ENCODE results near the gene NEAT1.

The NEAT1 gene

DNA sequence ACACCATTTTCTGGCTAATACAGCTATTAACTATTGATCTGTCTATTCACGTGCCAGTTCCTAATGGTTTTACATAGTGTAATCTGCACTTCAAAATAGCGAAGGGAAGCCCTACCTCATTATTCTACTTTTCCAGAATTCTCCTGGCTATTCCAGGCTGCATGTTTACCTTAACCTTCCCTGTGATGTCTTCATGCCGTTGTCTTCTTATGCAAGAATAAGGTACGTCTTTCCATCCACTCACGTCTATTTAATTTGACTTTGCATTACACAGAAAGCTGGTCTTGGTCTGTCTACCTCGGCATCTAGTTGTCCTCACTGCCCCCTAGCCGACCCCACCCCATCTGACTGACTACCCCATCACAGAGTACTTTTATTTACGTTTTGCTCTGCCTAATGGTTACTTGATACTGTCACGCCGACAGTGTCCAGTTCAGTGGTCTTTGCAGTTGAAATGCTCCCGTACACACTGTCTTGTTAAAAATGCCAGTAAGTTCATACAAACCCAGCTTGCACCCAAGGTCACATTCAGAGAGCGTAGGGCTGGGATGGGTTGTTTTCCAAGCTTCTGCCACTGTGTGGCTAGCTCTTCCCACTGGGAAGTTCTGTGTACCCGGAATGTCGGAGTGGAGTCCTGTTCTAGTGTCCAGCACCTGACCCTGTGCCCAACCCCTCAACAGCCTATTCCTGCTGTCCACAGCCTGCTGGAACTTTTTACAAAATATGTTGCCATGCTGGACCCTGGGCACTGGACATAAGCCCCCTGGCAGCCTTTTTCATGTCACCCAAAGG, 15.0 kb downstream of the NEAT1 start:
- ChIA-PET CTCF (interaction anchor here (2.1 kb wide), 1 partner anchor 22 kb away, joined by 7 read pairs; no protein-coding TSS in a partner anchor), POLR2A (interaction anchor here (1.0 to 4.9 kb wide), 6 partner anchors 15 to 68 kb away, joined by 3 to 67 read pairs (median 6); partner anchors contain the start of genes MALAT1 and NEAT1)
- TF ChIP-seq FOXM1 (IDR thresholded peaks at IDR 0.05; ENCODE audit: borderline replicate concordance), result no peak
- no peak for TF ChIP-seq FOXA1 (IDR thresholded peaks at IDR 0.05)
- no peak for TF ChIP-seq HDGF (IDR thresholded peaks at IDR 0.05; ENCODE audit: borderline replicate concordance)
- no peak for TF ChIP-seq LEF1 (IDR thresholded peaks at IDR 0.05; ENCODE audit: borderline replicate concordance)
- TF ChIP-seq SP1 (IDR thresholded peaks at IDR 0.05), result no peak
- TF ChIP-seq SUZ12 (IDR thresholded peaks at IDR 0.05), result no peak
- DNase-seq (ENCODE audit: extremely low spot score), result no peak

DNA sequence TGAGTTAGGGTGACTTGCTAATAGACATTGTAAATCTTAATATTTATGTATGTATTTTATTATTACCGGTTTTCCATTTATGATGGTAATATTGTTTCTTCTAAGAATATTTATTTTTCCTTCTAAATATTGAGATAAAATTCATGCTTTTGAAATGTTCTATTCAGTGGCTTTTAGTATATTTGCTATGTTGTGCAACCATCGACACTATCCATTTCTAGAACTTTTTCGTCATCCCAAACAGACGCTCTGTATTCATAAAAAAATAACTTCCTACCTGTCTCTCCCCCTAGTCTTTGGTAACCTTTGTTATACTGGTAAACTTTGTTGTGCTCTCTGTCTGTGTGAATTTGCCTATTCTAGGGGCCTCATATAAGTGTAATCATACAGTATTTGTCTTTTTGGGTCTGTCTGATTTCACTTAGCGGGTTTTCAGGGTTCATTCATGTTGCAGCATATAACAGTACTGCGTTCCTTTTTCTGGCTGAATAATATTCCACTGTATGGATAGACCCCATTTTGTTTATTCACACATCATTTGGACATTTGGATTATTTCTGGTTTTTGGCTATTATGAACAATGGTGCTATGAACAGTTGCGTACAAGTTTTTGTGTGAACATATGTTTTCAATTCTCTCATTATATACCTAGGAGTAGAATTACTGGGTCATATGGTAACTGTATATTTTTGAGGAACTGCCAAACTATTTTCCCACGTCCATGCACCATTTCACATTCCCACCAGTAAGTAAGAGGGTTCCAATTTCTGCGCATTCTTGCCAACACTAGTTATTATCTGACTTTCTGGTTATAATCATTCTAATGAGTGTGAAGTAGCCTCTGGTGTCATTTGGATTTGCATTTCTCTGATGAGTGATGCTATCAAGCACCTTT, 15.9 kb downstream of the NEAT1 start:
- ChIA-PET POLR2A (interaction anchor here (1.0 to 11.2 kb wide), 5 partner anchors 16 to 64 kb away, joined by 3 to 156 read pairs (median 8); partner anchors contain the start of gene NEAT1), CTCF (no interaction called here)
- TF ChIP-seq L3MBTL2 (conservative IDR thresholded peaks at IDR 0.05) (no peak), CTBP1 (IDR thresholded peaks at IDR 0.05; ENCODE audit: borderline replicate concordance) (no peak), FOXM1 (IDR thresholded peaks at IDR 0.05; ENCODE audit: borderline replicate concordance) (no peak), SP1 (IDR thresholded peaks at IDR 0.05) (no peak), ARNT (IDR thresholded peaks at IDR 0.05) (no peak), FOXK2 (IDR thresholded peaks at IDR 0.05) (no peak), NFRKB (IDR thresholded peaks at IDR 0.05) (no peak), LEF1 (IDR thresholded peaks at IDR 0.05; ENCODE audit: borderline replicate concordance) (no peak), TARDBP (IDR thresholded peaks at IDR 0.05) (no peak), FOXA1 (IDR thresholded peaks at IDR 0.05) (no peak)
- no peak for DNase-seq (ENCODE audit: extremely low spot score)

DNA sequence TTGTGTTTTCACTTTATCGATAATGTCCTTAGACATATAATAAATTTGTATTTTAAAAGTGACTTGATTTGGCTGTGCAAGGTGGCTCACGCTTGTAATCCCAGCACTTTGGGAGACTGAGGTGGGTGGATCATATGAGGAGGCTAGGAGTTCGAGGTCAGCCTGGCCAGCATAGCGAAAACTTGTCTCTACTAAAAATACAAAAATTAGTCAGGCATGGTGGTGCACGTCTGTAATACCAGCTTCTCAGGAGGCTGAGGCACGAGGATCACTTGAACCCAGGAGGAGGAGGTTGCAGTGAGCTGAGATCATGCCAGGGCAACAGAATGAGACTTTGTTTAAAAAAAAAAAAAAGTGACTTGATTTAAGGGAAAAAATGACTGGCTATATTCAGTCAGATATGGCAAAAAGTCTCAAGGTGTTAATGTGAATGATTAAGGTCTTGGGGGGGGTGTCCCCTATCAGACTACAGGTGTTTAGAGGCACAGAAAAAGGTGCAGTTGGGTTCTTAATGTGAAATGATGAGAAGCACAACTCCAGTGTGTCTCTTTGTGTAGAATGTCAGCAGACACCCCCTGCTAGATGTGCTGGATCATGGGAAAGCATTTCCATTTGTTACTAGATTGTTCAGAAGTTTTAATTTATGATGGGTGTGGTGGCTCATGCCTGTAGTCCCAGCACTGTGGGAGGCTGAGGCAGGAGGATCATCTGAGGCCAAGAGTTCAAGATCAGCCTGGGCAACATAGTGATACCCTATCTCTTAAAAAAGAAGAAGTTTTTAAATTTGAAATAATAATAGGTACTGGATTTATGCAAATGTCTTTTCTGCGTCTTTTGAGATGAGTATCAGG, 17.0 kb downstream of the NEAT1 start:
- ChIA-PET POLR2A (interaction anchor here (1.6 to 11.2 kb wide), 3 partner anchors 18 to 60 kb away, joined by 4 to 156 read pairs (median 6); partner anchors contain the start of gene NEAT1), CTCF (interaction anchor here (0.9 kb wide), 1 partner anchor 110 kb away, joined by 3 read pairs; no protein-coding TSS in a partner anchor)
- TF ChIP-seq, protein P1, sequence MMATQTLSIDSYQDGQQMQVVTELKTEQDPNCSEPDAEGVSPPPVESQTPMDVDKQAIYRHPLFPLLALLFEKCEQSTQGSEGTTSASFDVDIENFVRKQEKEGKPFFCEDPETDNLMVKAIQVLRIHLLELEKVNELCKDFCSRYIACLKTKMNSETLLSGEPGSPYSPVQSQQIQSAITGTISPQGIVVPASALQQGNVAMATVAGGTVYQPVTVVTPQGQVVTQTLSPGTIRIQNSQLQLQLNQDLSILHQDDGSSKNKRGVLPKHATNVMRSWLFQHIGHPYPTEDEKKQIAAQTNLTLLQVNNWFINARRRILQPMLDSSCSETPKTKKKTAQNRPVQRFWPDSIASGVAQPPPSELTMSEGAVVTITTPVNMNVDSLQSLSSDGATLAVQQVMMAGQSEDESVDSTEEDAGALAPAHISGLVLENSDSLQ (IDR thresholded peaks at IDR 0.05), result no peak
- no peak for TF ChIP-seq BHLHE40 (IDR thresholded peaks at IDR 0.05; ENCODE audit: borderline replicate concordance)
- DNase-seq (ENCODE audit: extremely low spot score), result no peak

DNA sequence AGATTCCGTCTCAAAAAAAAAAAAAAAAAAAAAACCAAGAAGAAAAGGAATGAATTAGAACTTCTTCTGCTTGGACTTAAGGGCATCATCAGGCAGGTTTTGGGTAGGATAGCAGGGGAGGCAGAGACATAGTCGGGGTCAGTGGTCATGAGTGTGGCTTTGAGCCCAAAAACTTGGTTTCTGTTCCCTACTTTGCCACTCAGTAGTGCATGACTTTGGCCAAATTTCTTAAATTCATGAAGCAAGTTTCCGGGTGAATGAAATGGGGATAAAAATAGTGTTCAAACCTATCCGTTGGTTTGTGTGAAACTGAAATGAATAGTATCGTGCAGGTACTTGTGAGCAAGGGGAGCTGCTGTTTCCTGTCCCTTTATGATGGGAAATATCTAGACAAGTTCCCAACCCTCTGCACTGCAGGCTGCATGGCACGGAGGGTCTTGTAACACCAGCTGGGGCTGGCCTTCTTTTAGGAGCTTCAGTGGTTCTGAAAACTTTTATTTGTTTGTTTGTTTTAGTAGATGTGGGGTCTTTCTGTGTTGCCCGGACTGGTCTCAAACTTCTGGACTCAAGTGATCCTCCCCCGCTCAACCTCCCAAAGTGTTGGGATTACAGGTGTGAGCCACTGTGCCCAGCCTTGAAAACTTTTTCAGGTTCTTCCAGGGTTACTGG, 18.4 kb downstream of the NEAT1 start:
- ChIA-PET POLR2A (interaction anchor here (1.1 to 11.2 kb wide), 4 partner anchors 18 to 59 kb away, joined by 3 to 156 read pairs (median 5); partner anchors contain the start of gene NEAT1), CTCF (no interaction called here)
- DNase-seq (ENCODE audit: extremely low spot score), result no peak
- TF ChIP-seq FOXM1 (IDR thresholded peaks at IDR 0.05; ENCODE audit: borderline replicate concordance) (no peak), TARDBP (IDR thresholded peaks at IDR 0.05) (no peak), SP1 (IDR thresholded peaks at IDR 0.05) (no peak), SUZ12 (IDR thresholded peaks at IDR 0.05) (no peak), CTBP1 (IDR thresholded peaks at IDR 0.05; ENCODE audit: borderline replicate concordance) (no peak), LEF1 (IDR thresholded peaks at IDR 0.05; ENCODE audit: borderline replicate concordance) (no peak), L3MBTL2 (conservative IDR thresholded peaks at IDR 0.05) (no peak), ELF4 (IDR thresholded peaks at IDR 0.05) (no peak), ZNF384 (IDR thresholded peaks at IDR 0.05) (no peak), BHLHE40 (IDR thresholded peaks at IDR 0.05; ENCODE audit: borderline replicate concordance) (no peak), FOXK2 (IDR thresholded peaks at IDR 0.05) (no peak), HDGF (IDR thresholded peaks at IDR 0.05; ENCODE audit: borderline replicate concordance) (no peak)
- TF ChIP-seq, protein P1 (IDR thresholded peaks at IDR 0.05), result no peak

DNA sequence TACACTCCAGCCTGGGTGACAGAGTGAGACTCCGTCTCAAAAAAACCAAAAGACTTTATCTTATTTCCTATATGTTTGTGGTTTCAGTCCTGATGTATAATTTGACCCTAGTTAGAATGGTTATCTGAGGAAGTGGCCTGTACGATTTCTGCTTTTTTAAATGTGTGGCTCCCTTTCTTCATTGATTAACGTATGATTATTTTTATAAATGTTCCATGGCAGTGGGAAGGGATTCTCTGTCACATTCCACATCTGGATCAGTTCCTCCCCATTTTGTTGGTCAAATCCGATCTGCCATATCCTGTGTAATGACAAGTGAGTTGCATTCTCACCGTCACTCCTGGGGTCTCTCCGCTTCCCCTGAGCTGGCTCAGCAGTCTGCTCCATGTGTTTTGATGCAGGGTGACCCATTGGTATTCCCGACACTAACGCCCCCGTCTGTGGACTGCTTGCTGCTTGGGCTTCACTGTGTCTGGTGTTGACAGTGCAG, 20.3 kb downstream of the NEAT1 start:
- DNase-seq (ENCODE audit: extremely low spot score), result no peak
- no peak for TF ChIP-seq FOXK2 (IDR thresholded peaks at IDR 0.05)
- TF ChIP-seq NFRKB (IDR thresholded peaks at IDR 0.05), result no peak
- TF ChIP-seq L3MBTL2 (conservative IDR thresholded peaks at IDR 0.05), result no peak
- TF ChIP-seq, protein P1 (IDR thresholded peaks at IDR 0.05), result no peak
- no peak for TF ChIP-seq ZNF384 (IDR thresholded peaks at IDR 0.05)
- CTCF ChIA-PET, result no interaction called here
- POLR2A ChIA-PET, result interaction anchor here (0.6 to 11.2 kb wide), 5 partner anchors 12 to 56 kb away, joined by 3 to 156 read pairs (median 3); partner anchors contain the start of genes MALAT1 and NEAT1

Data from HEK293T (cell line).